IMR-90 (cell line): ENCODE data around the gene FJX1. TPM values are rescaled to one million over a fixed set of nuclear protein-coding genes. Genes with fewer than 3 reads are reported as not detected.

ENCODE experiments used
- ATAC-seq: fragments of 200-7000 bp; cut with Tn5 transposase; 2 replicates; pipeline ENCODE4 v1.9.1; 2020; ENCODE audit warnings: low read depth, mild to moderate bottlenecking, moderate library complexity
- BruUV-seq: library from RNA; stranded (reverse); fragments of 400-500 nt; replicated peaks from 2 replicates; lab custom pipeline; 2021; lab: Mats Ljungman, UMichigan
- CTCF ChIA-PET: fragments of 300-600 bp; formaldehyde crosslinking; extraction: SDS; loops from one replicate; lab custom pipeline; 2021; ENCODE audit warnings: antibody characterized with exemption; lab: Yijun Ruan, JAX
- POLR2A ChIA-PET: fragments of 300-600 bp; sonication (Branson Sonifier 250); formaldehyde crosslinking; loops from one replicate; lab custom pipeline; 2022; ENCODE audit warnings: antibody characterized with exemption; ENCODE audit not compliant: unreplicated experiment; lab: Charles Lee
- DNase-seq: peaks from one replicate; pipeline ENCODE4 v3.0.0; 2013
- H2AFZ ChIP-seq: replicated peaks from 2 replicates; pipeline ENCODE3; 2013; ENCODE audit warnings: low read length, mild to moderate bottlenecking; ENCODE audit not compliant: poor library complexity
- H2AK5ac ChIP-seq: 2 replicates; pipeline ENCODE4 v1.6.1; 2013; ENCODE audit warnings: low read depth, low read length, inconsistent platforms
- H2AK9ac ChIP-seq: replicated peaks from 2 replicates; pipeline ENCODE3; 2013; ENCODE audit warnings: mild to moderate bottlenecking, low read depth, low read length, moderate library complexity; ENCODE audit not compliant: poor library complexity
- H2BK120ac ChIP-seq: 2 replicates; pipeline ENCODE4 v1.6.1; 2013; ENCODE audit warnings: low read depth, low read length, inconsistent platforms
- H2BK15ac ChIP-seq: 3 replicates; pipeline ENCODE4 v1.6.1; 2013; ENCODE audit warnings: low read depth, low read length, inconsistent platforms
- H2BK20ac ChIP-seq: 2 replicates; pipeline ENCODE4 v1.6.1; 2013; ENCODE audit warnings: low read depth, mild to moderate bottlenecking, inconsistent platforms, low read length, moderate library complexity
- H2BK5ac ChIP-seq: 2 replicates; pipeline ENCODE4 v1.6.1; 2013; ENCODE audit warnings: mild to moderate bottlenecking, low read depth, low read length, inconsistent platforms; ENCODE audit not compliant: poor library complexity, severe bottlenecking
- H3K14ac ChIP-seq: replicated peaks from 2 replicates; pipeline ENCODE4 v1.6.1; 2013; ENCODE audit warnings: low read depth, low read length, inconsistent platforms
- H3K18ac ChIP-seq: 2 replicates; pipeline ENCODE4 v1.6.1; 2013; ENCODE audit warnings: low read depth, low read length, control low read depth
- H3K23ac ChIP-seq: 2 replicates; pipeline ENCODE4 v1.6.1; 2013; ENCODE audit warnings: low read depth, low read length, inconsistent platforms
- H3K27ac ChIP-seq: 2 replicates; pipeline ENCODE4 v1.5.1; 2013; ENCODE audit warnings: mild to moderate bottlenecking, control low read depth, low read length; ENCODE audit not compliant: insufficient read depth
- H3K27me3 ChIP-seq: 2 replicates; pipeline ENCODE4 v1.6.1; 2013; ENCODE audit warnings: low read length; ENCODE audit not compliant: control insufficient read depth, insufficient read depth
- H3K36me3 ChIP-seq: 2 replicates; pipeline ENCODE4 v1.6.1; 2013; ENCODE audit warnings: low read length, mixed read lengths; ENCODE audit not compliant: control insufficient read depth, insufficient read depth
- H3K4ac ChIP-seq: 2 replicates; pipeline ENCODE4 v1.6.1; 2013; ENCODE audit warnings: low read depth, low read length, inconsistent platforms
- H3K4me1 ChIP-seq: 2 replicates; pipeline ENCODE4 v1.6.1; 2013; ENCODE audit warnings: low read length, mixed read lengths; ENCODE audit not compliant: control insufficient read depth, insufficient read depth
- H3K4me2 ChIP-seq: 2 replicates; pipeline ENCODE4 v1.6.1; 2013; ENCODE audit warnings: low read depth, mild to moderate bottlenecking, control low read depth, low read length, moderate library complexity
- H3K4me3 ChIP-seq: 2 replicates; pipeline ENCODE4 v1.5.1; 2013; ENCODE audit warnings: low read depth, mild to moderate bottlenecking, control low read depth, low read length, moderate library complexity; ENCODE audit not compliant: insufficient read depth
- H3K56ac ChIP-seq: 2 replicates; pipeline ENCODE4 v1.6.1; 2013; ENCODE audit warnings: low read length, inconsistent platforms; ENCODE audit not compliant: insufficient read depth; ENCODE audit errors: extremely low read depth
- H3K79me1 ChIP-seq, 2 experiments: 2 replicates each; pipeline ENCODE4 v1.6.1; 2013; ENCODE audit warnings: low read length in 2 of 2, inconsistent platforms in 1 of 2, low read depth in 1 of 2
- H3K9ac ChIP-seq: 2 replicates; pipeline ENCODE4 v1.6.1; 2013; ENCODE audit warnings: low read depth, low read length, control low read depth
- H3K9me1 ChIP-seq: 2 replicates; pipeline ENCODE4 v1.6.1; 2013; ENCODE audit warnings: low read length, inconsistent platforms; ENCODE audit not compliant: insufficient read depth
- H3K9me3 ChIP-seq: 2 replicates; pipeline ENCODE4 v1.6.1; 2013; ENCODE audit warnings: low read length; ENCODE audit not compliant: control insufficient read depth, insufficient read depth
- H4K20me1 ChIP-seq: 2 replicates; pipeline ENCODE4 v1.6.1; 2013; ENCODE audit warnings: low read length, inconsistent platforms; ENCODE audit not compliant: insufficient read depth
- H4K5ac ChIP-seq: 2 replicates; pipeline ENCODE4 v1.6.1; 2013; ENCODE audit warnings: mild to moderate bottlenecking, low read depth, low read length, control low read depth
- H4K8ac ChIP-seq, 2 experiments: 2 replicates each; pipeline ENCODE4 v1.6.1; 2013; ENCODE audit warnings: low read depth in 2 of 2, low read length in 2 of 2, control low read depth in 1 of 2, inconsistent platforms in 1 of 2
- H4K91ac ChIP-seq: 2 replicates; pipeline ENCODE4 v1.6.1; 2013; ENCODE audit warnings: low read depth, low read length, inconsistent platforms; ENCODE audit not compliant: insufficient read depth
- BHLHE40 ChIP-seq: fragments of 150-350 bp; IDR thresholded peaks from 2 replicates; pipeline ENCODE4 v1.6.1; 2016; ENCODE audit warnings: mild to moderate bottlenecking, low read depth, low read length
- CHD1 ChIP-seq: IDR thresholded peaks from 2 replicates; pipeline ENCODE4 v1.6.1; 2012; ENCODE audit warnings: low read depth, low read length, improper control_type of control experiment
- ELK1 ChIP-seq: fragments of 150-350 bp; IDR thresholded peaks from 2 replicates; pipeline ENCODE4 v1.6.1; 2016; ENCODE audit warnings: low read depth, mild to moderate bottlenecking, low read length, moderate library complexity, borderline replicate concordance
- FOS ChIP-seq: fragments of 150-350 bp; IDR thresholded peaks from 2 replicates; pipeline ENCODE4 v1.6.1; 2016; ENCODE audit warnings: low read depth, low read length
- MAFK ChIP-seq: IDR thresholded peaks from 2 replicates; pipeline ENCODE4 v1.6.1; 2012; ENCODE audit warnings: low read depth, low read length, improper control_type of control experiment
- MAZ ChIP-seq: IDR thresholded peaks from 2 replicates; pipeline ENCODE4 v1.6.1; 2012; ENCODE audit warnings: low read depth, mild to moderate bottlenecking, low read length, improper control_type of control experiment, moderate library complexity, borderline replicate concordance
- MXI1 ChIP-seq: IDR thresholded peaks from 2 replicates; pipeline ENCODE4 v1.6.1; 2012; ENCODE audit warnings: low read depth, mild to moderate bottlenecking, low read length, moderate library complexity, borderline replicate concordance
- NFE2L2 ChIP-seq: fragments of 150-350 bp; IDR thresholded peaks from 2 replicates; pipeline ENCODE4 v1.6.1; 2016; ENCODE audit warnings: low read depth, mild to moderate bottlenecking, low read length
- POLR2A ChIP-seq: IDR thresholded peaks from 2 replicates; pipeline ENCODE4 v1.6.1; 2012; ENCODE audit warnings: mild to moderate bottlenecking, low read depth, low read length
- RAD21 ChIP-seq: IDR thresholded peaks from 2 replicates; pipeline ENCODE4 v1.6.1; 2012; ENCODE audit warnings: low read length, improper control_type of control experiment
- RCOR1 ChIP-seq: IDR thresholded peaks from 2 replicates; pipeline ENCODE4 v1.6.1; 2012; ENCODE audit warnings: mild to moderate bottlenecking, low read length, improper control_type of control experiment; ENCODE audit not compliant: insufficient replicate concordance
- RFX5 ChIP-seq: IDR thresholded peaks from 2 replicates; pipeline ENCODE4 v1.8.0; 2012; ENCODE audit warnings: low read depth, mild to moderate bottlenecking, low read length, moderate library complexity
- SMC3 ChIP-seq: fragments of 150-350 bp; IDR thresholded peaks from 2 replicates; pipeline ENCODE4 v1.6.1; 2016; ENCODE audit warnings: low read depth, mild to moderate bottlenecking, antibody characterized with exemption, low read length, moderate library complexity
- USF2 ChIP-seq: fragments of 150-350 bp; IDR thresholded peaks from 2 replicates; pipeline ENCODE4 v1.6.1; 2017; ENCODE audit warnings: mild to moderate bottlenecking, antibody characterized with exemption, low read length, low read depth
- WGBS, 2 experiments: methylation state at CpG; one replicate each; pipeline versions ENCODE4 v1.1.5 to v1.1.7; 2013; ENCODE audit warnings: missing lambda C conversion rate in 2 of 2; ENCODE audit not compliant: insufficient read length in 1 of 2; ENCODE audit errors: extremely low coverage in 2 of 2; 5-methylcytosine and 5-hydroxymethylcytosine counted together
- dilution Hi-C: fragments of 300-500 bp; cut with HindIII; formaldehyde crosslinking; loops from one replicate; pipeline ENCODE4 v1.14.3; 2018; ENCODE audit warnings: low sequenced_read_pairs; ENCODE audit not compliant: unreplicated experiment
- in situ Hi-C: fragments of 300-500 bp; cut with MboI; formaldehyde crosslinking; loops from 3 replicates; pipeline ENCODE4 v1.14.3; 2019; ENCODE audit warnings: low sequenced_read_pairs, inconsistent platforms, mixed read lengths
- intact Hi-C: fragments of 100-400 bp; cut with micrococcal nuclease; formaldehyde crosslinking; loops from 2 replicates; pipeline ENCODE4 v1.10.0; 2022
- polyA plus RNA-seq, 3 experiments: library from polyadenylated mRNA; depleted of rRNA; stranded (reverse); fragments of >200 nt; gene quantifications; 2 replicates each; pipeline ENCODE4 v1.2.3, GENCODE V29; 2012; ENCODE audit warnings: low replicate concordance in 1 of 3
- total RNA-seq: library from RNA; depleted of rRNA; stranded (reverse); fragments of >200 nt; gene quantifications from 2 replicates; pipeline ENCODE4 v1.2.3, GENCODE V29; 2012
- TF ChIP-seq, protein P1 (sequence below): conservative IDR thresholded peaks from 2 replicates; pipeline ENCODE4 v1.5.1; 2012; ENCODE audit warnings: mild to moderate bottlenecking, low read depth, low read length, improper control_type of control experiment

FJX1 gene
- total and polyA plus RNA-seq, 2 of the 4 experiments (the other 2 are of a cell fraction) = 8.4 to 11.2 TPM

GRCh38 chr11:35571696-35572095, 46.6 kb upstream of the FJX1 start:
- Histone ChIP-seq H3K56ac (no peak overlapping the region), H3K4me1 (peaks cover 5% of the 10 kb centered on the region; the same call in 1 of the 2 replicates), H2BK20ac (no peak overlapping the region), H3K9me1 (0 out of 2 replicates have a peak, but pooled peaks cover 4% of the 10 kb centered on the region), H2AK9ac (no peak overlapping the region), H3K4ac (no peak overlapping the region), H2BK5ac (no peak overlapping the region), H4K8ac (no peak overlapping the region), H4K5ac (no peak overlapping the region), H3K14ac (no peak overlapping the region), H3K23ac (no peak overlapping the region), H2BK120ac (no peak overlapping the region), H3K27me3 (no peaks in the 10 kb centered on the region), H2AFZ (no peak overlapping the region), H2BK15ac (no peak overlapping the region), H2AK5ac (no peak overlapping the region), H3K36me3 (no peaks in the 10 kb centered on the region), H3K9me3 (peaks cover 6% of the 10 kb centered on the region; the same call in 1 of the 2 replicates), H3K18ac (no peak overlapping the region), H3K9ac (no peak overlapping the region), H3K27ac (no peak overlapping the region), H3K4me2 (no peak overlapping the region), H4K20me1 (no peaks in the 10 kb centered on the region), H4K91ac (no peak overlapping the region), H3K79me1 (no peaks in the 10 kb centered on the region), H3K4me3 (no peak overlapping the region)
- dilution Hi-C loops = no loop called here
- in situ Hi-C loops = no loop called here
- no peak for TF ChIP-seq RFX5
- no peak for TF ChIP-seq CHD1
- TF ChIP-seq, protein P1, sequence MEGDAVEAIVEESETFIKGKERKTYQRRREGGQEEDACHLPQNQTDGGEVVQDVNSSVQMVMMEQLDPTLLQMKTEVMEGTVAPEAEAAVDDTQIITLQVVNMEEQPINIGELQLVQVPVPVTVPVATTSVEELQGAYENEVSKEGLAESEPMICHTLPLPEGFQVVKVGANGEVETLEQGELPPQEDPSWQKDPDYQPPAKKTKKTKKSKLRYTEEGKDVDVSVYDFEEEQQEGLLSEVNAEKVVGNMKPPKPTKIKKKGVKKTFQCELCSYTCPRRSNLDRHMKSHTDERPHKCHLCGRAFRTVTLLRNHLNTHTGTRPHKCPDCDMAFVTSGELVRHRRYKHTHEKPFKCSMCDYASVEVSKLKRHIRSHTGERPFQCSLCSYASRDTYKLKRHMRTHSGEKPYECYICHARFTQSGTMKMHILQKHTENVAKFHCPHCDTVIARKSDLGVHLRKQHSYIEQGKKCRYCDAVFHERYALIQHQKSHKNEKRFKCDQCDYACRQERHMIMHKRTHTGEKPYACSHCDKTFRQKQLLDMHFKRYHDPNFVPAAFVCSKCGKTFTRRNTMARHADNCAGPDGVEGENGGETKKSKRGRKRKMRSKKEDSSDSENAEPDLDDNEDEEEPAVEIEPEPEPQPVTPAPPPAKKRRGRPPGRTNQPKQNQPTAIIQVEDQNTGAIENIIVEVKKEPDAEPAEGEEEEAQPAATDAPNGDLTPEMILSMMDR = no peak
- no peak for TF ChIP-seq MXI1
- TF ChIP-seq USF2 = no peak
- no peak for TF ChIP-seq FOS
- no peak for TF ChIP-seq RCOR1
- no peak for TF ChIP-seq SMC3
- no peak for TF ChIP-seq RAD21
- TF ChIP-seq POLR2A = no peak
- no peak for TF ChIP-seq MAZ
- TF ChIP-seq MAFK = no peak
- TF ChIP-seq NFE2L2 = no peak
- TF ChIP-seq ELK1 = no peak
- TF ChIP-seq BHLHE40 = no peak
- WGBS, 2 experiments = no CpG with 5 or more reads among the region's 3 CpGs
- ChIA-PET POLR2A (no interaction called here), CTCF (no interaction called here)
- ATAC-seq (no peak), DNase-seq (no peak)
- no TSS peak for BruUV-seq
- intact Hi-C loops = no loop called here
